LNCaP clone FGC (cell line): ENCODE data around the gene SLC51A.

Source experiments
- DNase-seq: peaks from one replicate; pipeline ENCODE4 v3.0.0-alpha.2; 2011; ENCODE audit warnings: low read depth
- H3K4me3 ChIP-seq: 2 replicates; pipeline ENCODE4 v1.5.1; 2011; ENCODE audit warnings: mild to moderate bottlenecking, low read depth, low read length, control low read depth
- TF ChIP-seq, protein P1 (sequence below): IDR thresholded peaks from 2 replicates; pipeline ENCODE4 v1.5.1; 2012; ENCODE audit warnings: mild to moderate bottlenecking; ENCODE audit not compliant: control insufficient read depth, insufficient read depth; ENCODE audit errors: extremely low read depth

The SLC51A gene

DNA sequence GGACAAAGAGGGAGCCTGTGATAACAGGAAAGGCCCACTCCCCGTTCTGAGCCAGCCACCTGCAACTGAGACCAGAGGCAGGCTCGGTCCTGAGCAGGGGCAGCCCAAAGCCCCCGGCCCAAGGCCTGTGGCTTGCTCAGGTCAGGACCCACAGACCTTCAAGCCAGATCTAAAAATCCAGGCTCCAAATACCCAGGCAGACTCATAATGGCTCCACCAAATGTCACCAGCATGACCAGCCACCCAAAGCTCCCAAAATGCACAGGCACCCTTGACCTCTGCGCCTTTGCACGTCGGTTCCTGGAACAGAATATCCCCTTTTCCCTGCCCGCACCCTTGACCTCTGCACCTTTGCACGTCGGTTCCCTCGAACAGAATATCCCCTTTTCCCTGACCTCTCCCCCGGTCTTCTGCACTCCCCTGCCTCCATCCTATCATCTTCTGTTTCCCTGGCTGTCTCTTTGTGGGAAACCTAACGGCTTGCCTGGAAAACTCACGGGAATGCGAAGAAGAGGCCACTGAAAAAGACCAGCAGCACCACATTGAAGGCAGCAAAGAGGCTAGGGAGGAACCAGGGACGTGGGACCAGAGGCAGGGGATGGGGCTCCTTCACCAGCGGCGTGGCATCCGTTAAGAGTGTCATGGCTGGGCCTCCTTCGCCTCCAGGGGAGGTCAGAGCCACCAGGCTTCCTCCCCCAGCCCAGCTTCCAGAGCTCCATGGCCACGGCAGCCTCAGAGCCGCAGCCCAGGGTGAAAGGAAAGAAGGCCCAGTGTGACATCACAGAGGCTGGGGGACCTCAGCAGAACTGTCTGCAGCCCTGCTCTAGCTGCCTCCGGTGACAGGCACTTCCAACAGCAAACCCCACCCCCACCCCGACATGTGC is 5.4 kb upstream of the SLC51A start, which contains the start of gene ZDHHC19:
Gene ZDHHC19, minus strand, starts transcription at position 728 of the 884 bp plus-strand sequence. Its CDS starts 85 bp downstream, at position 643.
- DNase-seq = no peak
- no peak within 1 kb of the TSS for H3K4me3 ChIP-seq
- TF ChIP-seq, protein P1, sequence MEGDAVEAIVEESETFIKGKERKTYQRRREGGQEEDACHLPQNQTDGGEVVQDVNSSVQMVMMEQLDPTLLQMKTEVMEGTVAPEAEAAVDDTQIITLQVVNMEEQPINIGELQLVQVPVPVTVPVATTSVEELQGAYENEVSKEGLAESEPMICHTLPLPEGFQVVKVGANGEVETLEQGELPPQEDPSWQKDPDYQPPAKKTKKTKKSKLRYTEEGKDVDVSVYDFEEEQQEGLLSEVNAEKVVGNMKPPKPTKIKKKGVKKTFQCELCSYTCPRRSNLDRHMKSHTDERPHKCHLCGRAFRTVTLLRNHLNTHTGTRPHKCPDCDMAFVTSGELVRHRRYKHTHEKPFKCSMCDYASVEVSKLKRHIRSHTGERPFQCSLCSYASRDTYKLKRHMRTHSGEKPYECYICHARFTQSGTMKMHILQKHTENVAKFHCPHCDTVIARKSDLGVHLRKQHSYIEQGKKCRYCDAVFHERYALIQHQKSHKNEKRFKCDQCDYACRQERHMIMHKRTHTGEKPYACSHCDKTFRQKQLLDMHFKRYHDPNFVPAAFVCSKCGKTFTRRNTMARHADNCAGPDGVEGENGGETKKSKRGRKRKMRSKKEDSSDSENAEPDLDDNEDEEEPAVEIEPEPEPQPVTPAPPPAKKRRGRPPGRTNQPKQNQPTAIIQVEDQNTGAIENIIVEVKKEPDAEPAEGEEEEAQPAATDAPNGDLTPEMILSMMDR = no peak

DNA sequence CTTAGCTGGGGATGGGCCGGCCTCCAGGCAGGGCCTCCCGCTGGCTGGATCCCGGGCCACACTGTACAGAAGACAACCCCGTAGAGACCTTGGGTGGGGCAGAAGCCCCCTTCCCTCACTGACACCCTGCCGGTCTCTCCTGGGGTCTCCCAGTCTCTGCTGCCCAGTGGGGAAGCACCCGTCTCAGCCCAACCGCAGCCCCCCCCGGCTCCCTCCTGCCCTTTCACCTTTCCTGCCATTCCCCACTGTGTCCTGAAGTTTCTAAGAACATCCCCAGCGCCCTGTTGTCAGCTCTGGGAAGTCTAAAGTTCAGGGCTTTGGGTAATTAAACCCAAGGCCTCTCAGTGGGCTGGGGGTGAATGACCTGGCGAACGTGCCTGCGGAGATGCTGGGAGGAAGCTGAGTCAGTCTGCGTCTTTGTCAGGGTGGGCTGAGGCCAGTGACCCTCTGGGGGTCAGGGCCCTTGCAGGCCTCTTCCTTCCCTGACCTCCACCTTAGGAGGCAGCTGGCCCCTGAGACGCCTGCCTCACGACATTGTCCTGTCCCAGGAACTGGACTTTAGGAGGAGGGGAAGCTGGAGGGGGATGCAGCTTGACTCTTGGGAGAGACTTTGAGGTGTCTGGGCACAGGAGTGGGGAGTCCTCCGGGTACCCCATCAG is 1.4 kb upstream of the SLC51A start:
- H3K4me3 ChIP-seq = no peak overlapping the region
- TF ChIP-seq, protein P1 = no peak
- DNase-seq = no peak

DNA sequence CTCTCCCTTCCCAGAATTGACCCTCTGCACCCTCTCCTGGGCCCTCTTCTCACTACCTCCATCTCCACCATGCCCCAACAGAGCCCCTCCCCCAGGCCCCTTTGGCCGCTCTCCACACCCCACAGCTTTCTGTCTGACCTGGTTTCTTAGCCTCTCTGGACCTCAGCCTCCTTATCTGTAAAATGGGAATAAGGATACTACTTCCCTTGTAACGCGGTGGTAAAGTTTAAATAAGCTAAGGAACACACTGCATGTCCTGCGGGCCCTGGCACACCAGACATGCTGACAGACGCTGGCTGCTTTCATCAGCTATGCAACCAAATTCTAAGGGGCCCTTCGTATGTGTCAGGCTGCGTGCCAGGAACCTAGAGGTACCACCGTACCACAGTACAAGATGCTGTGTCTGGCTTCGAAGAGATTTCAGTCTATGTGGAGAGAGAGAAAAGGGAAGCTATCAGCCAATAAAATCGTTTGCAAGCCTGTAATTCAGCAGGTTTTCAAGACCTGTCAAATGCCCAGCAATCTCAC is 777 bp upstream of the SLC51A start:
- DNase-seq = no peak
- no peak overlapping the region for H3K4me3 ChIP-seq
- TF ChIP-seq, protein P1 = no peak

DNA sequence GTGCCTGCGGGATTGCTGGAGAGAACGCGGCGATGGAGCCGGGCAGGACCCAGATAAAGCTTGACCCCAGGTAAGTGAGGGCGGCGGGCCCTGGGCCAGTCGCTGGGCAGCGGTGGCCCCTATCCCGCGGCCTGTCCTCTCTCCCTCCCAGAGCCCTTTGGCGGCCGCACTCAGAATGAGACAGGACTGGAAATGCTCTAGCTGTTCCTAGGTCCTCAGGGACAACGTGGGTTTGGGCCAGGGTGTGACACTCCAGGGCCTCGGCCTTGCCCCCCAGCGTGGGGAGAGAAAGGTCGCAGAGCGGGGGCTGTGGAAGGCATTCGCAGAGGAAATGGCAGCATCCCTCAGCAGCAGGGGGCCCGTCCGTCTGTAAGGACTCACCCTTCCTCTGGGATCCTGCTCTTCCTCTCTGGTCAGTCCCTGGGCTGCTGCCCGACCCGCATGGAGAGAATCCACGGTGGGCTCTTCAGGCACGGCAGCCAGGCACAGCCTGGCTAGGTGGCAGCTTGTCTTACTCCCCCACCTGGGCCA is 412 bp downstream of the SLC51A start:
- H3K4me3 ChIP-seq = no peak overlapping the region
- no peak for DNase-seq
- TF ChIP-seq, protein P1 = no peak

DNA sequence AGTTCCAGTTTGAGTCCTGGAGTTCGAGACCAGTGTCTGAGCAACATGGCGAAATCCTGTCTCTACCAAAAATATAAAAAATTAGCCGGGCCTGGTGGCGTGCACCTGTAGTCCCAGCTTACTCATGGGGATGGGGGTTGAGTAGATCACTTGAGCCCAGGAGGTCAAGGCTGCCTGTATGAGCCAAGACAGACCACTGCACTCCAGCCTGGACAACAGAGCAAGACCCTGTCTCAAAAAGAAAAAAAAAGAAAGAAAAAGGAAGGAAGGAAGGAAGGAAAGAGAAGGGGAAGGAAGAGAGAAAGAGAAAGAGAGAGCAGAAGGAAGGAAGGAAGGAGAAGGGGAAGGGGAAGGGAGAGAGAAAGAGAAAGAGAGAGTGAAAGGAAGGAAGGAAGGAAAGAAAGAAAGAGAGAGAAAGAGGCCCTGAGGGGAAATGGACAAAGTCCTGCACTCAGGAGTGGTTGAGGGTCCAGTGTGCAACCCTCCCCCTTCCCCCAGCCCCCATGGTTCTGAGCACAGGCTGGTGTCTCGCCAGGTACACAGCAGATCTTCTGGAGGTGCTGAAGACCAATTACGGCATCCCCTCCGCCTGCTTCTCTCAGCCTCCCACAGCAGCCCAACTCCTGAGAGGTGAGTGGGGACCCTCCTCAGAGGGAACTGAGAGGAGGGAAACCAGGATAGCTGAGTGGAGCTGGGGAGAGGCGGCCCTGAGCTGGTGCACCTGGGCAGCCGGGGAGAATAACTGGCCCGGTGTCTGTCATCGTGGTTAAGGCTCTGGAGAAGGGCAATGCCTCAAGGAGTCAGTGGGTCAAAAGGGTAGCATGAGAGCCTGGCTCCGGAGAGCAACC is 1.2 kb downstream of the SLC51A start:
- no peak overlapping the region for H3K4me3 ChIP-seq
- no peak for DNase-seq
- TF ChIP-seq, protein P1 = no peak

DNA sequence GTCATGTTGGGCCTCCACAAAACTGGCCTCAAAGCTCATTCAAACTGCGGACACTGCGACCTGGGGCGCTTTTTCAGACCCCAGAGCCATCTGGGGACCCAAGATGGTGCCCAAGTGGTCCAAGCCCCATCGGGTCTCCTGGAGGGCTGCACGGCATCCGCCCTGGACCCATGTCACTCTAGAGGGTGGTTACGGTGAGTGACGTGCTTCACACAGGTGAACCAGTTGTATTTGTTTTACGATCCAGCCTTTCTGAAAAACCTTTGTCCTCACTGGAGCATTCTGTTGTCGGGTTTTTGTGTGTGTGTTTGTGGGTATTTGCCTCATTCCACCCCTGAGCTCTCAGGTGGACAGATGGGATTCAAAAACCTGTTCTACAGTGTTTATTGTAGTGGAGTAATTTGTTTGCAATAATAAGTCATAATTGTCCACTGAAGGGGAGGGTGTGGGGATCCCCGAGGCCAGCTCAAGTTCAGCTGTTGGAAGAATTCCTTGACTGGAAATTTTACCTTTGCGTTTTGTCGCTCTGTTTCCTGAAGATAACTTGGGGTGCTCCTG is 1.9 kb downstream of the SLC51A start:
- TF ChIP-seq, protein P1 = no peak
- DNase-seq = peak; percentile 55
- no peak overlapping the region for H3K4me3 ChIP-seq
